LNCAP (cell line): Measurements from ENCODE around the gene CHRNA4.

Source experiments
- TF ChIP-seq, protein P1 (sequence below): fragments of 450-650 bp; IDR thresholded peaks from 2 replicates; pipeline ENCODE4 v1.5.1; 2017; ENCODE audit warnings: mild to moderate bottlenecking

Gene CHRNA4

DNA sequence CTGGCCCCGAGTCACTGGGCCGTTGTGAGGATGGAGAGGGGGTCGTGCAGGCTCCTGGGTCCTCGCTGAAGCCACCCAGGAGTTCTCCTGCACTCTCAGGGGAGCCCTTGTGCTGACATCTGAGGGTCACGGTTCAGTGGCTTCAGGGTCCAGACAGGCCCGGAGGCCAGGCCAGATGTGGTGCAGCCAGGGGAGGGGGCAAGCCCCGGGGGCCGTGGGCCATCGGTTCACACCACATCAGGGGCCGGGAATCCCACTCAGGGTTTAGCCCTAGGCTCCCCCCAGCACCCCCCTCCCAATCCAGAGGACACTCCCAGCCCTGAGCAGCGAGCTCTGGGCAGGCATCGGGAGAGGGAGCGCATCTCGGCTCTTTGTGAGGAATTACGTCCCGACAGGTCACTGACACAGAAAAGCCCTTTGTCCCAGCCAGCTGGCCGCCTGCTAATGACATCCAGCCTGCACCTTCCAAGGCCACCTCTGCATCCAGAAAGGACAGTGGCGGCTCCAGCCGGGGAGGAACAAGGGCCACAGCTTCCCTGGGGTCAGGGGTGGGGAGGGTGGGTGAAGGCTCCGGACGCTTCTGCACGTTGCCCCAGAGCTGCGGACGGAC, 6.4 kb upstream of the CHRNA4 start:
- TF ChIP-seq, protein P1, sequence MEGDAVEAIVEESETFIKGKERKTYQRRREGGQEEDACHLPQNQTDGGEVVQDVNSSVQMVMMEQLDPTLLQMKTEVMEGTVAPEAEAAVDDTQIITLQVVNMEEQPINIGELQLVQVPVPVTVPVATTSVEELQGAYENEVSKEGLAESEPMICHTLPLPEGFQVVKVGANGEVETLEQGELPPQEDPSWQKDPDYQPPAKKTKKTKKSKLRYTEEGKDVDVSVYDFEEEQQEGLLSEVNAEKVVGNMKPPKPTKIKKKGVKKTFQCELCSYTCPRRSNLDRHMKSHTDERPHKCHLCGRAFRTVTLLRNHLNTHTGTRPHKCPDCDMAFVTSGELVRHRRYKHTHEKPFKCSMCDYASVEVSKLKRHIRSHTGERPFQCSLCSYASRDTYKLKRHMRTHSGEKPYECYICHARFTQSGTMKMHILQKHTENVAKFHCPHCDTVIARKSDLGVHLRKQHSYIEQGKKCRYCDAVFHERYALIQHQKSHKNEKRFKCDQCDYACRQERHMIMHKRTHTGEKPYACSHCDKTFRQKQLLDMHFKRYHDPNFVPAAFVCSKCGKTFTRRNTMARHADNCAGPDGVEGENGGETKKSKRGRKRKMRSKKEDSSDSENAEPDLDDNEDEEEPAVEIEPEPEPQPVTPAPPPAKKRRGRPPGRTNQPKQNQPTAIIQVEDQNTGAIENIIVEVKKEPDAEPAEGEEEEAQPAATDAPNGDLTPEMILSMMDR: no peak

DNA sequence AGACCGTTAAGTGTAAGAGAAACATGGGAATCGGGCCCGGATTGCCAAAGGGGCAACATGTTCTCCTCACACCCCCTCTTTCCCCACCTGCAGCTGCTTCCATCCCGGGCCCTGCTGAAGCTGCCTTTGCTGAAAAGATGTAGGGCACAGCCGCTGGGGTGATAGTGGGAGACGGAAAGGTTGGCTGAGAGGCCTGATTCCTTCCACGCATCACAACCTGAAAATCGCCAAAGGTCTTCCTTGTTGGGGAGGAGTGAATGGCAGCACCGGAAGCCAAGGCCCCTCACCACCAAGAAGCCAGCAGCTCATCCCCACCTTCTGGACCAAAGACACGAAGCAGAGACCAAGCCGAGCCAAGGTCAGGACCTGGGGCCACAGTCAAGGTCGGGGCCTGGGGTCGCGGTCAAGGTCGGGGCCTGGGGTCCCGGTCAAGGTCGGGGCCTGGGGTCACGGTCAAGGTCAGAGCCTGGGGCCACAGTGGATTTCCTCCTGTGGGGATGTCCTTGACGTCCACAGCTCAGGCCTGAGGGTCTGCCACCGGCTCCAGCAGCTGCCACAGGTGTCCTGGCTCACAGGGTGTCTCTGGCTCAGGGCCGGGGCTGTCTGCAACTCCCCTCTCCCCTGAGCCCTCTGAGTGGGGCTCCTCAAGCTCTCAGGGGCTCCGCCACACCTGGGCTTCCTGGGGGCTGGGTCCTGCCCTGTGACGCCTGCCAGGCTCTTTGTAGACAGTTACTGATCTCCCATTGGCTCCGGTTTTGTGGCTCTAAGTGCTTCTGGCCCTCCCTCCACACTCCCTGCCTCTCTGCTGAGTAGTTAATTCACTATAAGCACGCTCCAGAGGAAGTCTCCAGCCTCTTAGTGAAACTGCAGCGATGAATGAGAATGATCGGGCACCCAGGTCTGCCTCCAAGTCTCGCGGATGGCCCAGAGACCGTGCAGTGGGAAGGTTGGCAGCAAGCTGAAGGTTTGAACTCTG, 5.5 kb upstream of the CHRNA4 start:
- TF ChIP-seq, protein P1: no peak

DNA sequence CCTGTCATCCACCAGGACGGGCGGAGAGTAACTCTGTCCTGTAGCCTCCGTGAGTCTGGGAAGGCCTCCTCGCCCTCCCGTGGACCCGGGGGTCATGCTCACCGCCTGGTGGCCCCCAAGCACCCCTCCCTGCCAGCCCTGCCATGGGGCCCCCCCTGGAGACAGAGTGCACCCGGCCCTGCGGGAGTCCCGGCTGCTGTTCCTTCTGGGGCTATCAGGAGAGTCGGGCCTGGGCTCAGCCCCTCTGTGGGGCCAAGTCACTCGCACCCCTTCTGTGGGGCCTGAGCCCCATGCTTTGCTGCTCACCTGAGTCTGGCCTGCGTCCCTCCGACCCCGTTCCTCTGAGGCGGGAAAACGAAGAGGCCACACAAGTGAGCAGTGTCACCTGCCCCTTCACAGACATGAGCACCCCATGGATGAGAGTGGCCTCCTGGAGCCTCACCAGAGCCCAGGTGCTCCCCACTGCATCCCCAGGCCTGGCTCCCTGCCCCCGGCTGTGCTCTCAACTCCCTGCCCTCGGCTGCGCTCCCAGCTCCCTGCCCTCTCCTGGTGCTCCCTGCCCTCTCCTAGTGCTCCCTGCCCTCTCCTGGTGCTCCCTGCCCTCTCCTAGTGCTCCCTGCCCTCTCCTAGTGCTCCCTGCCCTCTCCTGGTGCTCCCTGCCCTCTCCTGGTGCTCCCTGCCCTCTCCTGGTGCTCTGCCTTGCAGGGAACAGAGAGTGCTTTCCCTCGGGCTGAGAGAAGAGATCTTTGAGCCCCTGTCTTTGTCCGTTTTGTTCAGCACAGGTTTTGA, 4.6 kb upstream of the CHRNA4 start:
- TF ChIP-seq, protein P1: no peak

DNA sequence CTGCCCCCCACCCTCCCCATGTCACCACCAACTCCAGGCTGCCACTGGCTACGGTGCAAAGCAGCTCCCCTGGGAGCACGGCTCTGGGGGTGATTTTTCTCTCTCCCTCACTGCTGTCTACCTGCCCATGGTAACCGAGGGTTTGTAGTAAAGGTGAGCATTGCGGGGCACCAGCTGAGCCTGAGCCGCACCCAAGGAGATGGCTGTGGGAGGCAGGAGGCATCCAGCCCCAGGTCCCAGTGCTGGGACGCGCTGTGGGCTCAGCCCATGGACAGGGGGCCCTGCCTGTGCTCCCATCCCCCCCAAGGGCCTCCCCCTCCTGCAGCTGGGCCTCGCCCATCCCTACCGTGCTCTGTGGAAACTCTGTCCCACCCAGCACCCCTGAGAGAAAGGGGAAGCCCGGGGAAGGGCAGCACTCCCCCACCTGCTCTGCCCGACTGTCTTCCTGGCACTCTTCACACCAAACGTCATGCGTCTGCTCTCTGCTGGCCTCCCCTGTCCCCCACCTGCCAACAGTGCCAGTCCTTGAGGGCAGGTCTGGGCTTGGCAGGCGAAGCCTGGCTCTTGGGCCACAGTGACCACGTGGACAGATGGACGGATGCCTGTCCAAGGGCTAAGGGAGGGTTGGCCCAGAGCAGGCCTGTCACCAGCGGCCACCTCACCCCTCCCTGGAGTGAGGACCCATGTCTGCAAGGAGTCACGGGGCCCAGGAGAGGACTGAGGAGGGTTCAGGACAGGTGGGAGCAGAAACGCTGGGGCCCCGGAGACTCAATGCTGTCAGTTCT, 3.8 kb upstream of the CHRNA4 start:
- TF ChIP-seq, protein P1: no peak

DNA sequence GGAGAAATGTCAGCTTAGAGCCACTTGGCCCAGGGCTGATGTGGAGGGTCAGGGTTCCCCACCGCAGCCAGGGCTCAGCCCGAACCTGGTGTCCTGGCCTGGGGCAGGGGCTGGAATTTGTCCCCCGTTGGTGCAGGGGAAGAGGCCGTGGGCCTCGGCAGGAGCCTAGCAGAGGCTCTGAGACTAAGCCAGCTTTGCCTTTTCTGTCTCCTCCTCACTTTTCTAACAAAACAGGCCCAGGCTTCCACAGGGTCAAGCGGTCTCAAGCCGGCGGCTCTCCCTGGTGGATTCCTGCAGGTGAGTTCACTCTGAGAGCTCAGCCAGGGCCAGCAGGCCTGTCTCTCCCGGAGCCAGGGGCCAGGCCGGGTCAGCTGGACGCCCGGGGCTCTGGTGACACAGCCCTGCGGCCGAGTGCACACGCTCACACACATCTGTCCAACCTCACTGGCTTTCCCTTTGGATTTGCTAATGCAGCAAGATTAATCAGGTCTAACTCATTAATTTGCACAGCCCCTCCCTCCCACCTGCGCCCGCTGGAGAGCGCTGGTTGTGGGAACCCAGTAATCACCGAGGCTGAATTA, 2.9 kb upstream of the CHRNA4 start:
- TF ChIP-seq, protein P1: no peak

GRCh38 chr20:63363013-63363957, 2.1 kb upstream of the CHRNA4 start:
- TF ChIP-seq, protein P1: no peak
